NCI-H1048 (cell line): ENCODE measurements around the gene OSBPL6.

ENCODE experiments used
- DNase-seq: peaks from one replicate; lab custom pipeline; 2025; lab: John Stamatoyannopoulos, UW

Gene OSBPL6

DNA sequence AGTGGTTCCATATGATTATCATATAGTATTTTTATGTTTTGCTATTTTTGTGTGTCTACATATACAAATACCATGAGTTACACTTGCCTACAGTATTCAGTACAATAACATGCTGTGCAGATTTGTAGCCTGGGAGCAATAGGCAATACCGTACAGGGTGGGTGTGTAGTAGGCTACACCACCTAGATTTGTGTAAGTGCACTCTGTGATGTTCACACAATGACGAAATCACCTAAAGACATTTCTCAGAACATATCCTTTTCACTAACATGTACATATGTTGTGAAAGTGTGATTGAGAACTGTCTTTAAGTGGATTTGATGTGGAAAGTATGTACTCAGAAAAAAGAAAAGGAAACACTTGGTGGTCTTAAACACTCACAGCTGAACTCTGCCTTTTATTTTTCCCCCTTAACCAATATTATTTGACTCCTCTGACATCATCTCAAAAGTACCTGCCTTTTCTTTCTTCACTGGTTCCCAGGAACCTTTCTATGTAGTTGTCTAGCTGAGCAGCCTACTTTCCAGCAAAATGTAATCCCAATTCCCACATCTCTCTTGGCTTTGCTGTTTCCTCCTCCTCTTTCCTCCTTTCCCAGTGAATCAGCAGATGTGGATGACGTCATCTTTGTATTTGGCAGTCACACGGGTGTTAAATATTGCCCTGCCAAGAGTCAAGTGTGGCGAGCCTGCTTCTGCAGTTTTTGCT is 47.7 kb downstream of the OSBPL6 start:
- DNase-seq = no peak

DNA sequence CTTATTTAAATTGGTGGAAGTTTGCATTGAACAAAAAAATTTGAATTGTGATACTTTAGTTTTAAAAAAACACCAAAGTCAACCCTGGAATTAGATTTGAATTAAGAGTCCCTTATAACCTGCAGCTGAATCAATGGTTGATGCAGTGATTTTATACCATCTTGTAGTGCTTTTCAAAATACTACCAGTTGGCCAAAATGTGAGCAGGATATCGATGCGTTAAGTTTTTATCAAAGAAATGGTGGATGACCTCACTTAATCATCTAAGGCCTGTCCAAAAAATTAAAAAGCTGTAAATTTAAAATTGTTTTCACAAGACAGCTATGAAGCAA is 48.2 kb downstream of the OSBPL6 start:
- DNase-seq = no peak

DNA sequence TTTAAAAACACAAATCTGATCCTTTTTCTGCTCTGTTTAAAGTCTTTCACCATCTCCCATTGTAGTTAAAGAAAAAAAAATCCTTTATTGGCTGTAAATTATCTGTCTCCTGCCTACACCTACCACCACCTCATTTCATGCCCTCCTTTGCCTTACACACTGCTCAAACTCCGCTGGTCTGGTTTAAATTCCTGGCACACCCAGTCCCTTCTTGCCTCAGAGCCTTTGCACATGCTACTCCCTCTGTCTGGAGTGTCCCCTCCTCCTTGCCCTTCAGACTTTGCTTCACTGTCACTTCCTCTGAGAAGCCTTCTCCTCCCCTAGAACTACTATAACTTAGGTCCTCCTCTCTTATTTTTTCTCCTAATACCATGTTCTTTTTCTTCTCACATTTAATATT is 49.6 kb downstream of the OSBPL6 start:
- DNase-seq = no peak

DNA sequence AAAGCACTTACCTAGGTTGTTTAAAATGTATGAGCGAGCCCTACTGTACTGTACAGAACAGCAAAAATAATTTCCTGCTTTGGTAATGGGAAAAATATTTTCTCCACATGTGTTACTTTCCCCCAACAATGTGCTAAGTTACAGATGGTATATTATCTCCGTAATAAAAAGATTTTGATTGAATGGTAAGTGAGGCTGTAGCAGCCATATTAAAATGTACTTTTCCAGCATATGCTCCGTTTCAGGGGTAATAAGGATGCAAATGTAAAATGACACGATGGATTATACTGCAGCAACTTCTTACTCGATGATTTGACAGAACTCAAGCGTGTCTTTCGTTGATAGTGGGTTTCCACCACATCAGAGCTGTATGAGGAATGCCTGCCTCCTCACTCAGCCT is 50.5 kb downstream of the OSBPL6 start:
- no peak for DNase-seq

DNA sequence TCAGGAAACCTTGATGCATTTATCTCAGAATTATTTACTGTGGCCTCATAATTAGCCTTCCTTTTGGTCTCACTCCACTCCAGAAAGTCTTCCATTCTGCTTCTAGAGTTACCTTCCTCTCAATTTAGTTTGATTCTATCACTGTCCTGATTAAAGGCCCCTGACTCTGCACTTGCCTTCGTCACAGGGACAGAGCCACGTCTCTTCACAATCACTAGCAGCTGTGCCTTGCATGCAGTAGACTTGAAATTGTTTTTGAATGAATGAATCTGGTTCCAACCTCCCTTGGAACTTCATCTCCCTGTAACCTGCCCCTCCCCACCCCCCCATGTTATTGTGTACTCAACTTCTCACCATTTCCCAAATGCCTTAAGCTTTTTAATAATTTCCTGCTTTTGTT is 52.4 kb downstream of the OSBPL6 start:
- DNase-seq = no peak

DNA sequence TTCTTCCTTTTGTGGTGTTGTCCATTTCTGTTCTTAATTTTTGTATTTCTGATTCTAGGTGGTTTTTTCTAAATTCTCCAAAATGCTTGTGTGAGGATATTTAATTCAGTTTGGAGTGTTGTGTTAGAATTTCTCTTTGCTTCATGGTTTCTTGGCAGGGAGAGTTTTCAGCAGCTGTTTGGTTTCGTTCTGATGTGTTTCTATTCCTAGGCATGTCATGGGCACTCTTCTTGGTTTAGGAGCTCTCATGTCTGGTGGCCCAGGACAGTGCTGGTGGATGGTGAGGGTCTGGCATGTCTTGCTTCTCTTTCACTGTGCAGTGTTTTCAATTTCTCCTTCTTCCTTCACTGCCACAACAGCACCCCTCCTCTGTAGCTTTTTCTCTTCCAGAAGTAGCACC is 52.9 kb downstream of the OSBPL6 start:
- no peak for DNase-seq

DNA sequence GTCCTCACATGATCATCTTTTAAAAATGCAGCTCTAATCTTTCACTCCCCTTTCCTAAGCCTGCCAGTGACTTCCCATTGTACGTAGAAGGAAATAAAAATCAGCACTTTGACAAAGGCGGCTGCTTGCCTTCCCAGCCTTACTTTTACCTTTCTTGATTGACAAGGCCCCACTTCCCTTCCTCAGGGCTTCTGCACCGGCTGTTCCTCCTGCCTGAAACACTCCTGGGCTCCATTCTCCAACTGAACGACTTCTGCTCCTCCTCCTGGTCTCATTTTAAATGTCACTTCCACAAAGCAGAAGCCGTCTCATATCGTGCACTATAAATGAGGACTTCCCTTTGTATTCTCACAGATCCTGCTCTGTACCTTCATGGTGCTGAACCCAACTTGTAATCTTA is 56.1 kb downstream of the OSBPL6 start:
- DNase-seq = no peak

DNA sequence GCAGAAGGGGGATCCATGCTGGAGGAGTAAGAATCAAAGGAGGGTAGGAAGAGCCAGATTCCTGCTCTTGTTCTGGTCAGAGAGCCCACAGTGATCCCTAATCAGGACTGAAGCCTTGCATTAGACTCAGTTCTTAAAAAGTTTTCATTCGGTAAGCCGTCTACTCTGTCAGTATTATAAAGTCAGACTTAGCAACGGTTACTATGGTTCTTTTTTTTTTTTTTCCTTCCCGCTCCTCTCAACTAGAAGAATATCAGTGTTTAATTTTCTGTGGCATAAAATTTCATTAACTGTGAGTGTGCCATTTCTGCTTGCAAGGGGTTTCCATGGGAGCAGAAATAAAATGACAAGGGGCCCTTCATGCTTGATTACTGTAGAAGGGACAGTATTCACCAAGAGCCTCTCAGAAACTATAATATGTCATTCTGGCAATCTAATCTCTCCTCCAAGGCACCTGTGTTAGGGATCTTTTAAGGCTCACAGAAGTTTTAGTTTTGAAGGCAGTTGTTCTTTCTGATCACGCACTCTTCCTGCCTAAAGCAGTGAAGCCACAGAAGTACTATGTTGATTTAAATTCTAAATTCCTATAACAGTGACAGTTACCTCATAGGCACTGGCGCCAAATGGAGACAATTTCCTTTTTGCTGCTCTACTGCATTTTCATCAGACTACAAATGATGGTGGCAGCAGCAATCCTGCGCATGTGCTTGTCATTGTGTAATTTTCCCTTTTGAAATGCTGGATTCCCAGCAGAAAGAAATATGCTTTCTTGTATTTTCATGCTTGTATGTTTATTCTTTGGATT is 57.0 kb downstream of the OSBPL6 start:
- DNase-seq = no peak

DNA sequence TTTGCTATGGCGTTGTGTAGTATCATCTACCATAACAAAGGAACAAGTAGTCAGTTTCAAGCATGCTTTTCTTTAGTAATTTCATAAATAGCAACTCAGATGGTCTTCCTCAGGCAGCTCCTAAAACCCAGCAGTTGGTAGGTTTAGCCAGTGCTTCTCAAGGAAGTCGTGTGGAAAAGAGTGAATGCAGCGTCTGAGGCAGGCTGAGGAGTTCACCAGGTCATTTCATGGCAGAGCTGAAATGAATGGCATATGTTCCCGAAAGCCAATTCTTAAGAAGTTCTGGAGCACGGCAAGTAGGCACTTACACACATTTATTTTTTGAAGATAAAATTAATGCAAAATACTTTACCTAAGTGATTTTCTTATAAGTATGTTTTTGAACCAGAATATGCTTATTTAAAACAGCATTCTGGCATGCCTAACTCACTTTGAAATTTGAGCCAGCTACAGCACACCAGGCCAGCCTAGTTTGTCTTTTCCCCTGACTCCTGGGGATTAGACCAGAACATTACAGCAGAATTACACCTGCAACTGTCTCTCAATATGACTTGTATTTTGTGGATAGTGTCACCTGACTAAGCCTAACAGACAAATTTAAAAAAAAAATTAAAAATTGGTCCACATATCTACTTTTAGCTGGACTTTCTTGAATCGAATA is 62.2 kb downstream of the OSBPL6 start:
- DNase-seq = no peak

DNA sequence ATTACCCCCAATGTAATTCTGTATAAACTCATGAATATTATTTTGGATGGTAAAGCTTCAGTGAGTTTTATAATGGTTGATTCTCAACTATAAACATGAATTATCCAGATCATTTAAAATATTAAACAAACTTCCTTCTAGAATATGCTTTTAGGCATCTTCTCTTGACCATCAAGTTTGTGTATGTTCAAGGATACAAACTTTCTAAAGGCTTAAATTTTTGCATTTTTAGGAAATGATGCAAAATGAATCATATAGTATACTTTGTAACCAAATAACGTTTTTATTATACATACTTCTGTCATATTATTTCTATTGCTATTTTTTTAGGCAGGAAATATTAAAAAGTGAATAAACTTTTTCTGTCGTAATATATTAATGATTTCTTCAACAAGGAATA is 62.8 kb downstream of the OSBPL6 start:
- DNase-seq = no peak

DNA sequence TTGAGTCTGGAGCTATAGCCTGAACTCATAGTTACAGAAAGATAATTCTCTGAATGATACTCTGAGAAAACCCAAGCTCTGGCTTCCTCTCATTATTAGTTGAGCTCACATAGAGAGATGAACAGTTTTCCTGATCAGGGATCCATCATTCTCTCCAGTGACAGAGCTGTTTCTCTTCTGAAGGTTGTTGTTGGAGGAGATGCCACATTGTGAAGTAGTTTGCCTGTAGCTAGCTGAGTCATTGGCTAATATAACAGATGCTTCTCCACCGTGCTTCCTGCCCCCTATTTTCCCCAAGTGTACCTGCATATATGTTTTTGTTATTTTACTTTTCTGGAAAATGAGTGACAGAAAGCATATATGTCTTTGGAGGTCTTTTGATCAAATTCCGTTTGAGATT is 64.6 kb downstream of the OSBPL6 start:
- no peak for DNase-seq

DNA sequence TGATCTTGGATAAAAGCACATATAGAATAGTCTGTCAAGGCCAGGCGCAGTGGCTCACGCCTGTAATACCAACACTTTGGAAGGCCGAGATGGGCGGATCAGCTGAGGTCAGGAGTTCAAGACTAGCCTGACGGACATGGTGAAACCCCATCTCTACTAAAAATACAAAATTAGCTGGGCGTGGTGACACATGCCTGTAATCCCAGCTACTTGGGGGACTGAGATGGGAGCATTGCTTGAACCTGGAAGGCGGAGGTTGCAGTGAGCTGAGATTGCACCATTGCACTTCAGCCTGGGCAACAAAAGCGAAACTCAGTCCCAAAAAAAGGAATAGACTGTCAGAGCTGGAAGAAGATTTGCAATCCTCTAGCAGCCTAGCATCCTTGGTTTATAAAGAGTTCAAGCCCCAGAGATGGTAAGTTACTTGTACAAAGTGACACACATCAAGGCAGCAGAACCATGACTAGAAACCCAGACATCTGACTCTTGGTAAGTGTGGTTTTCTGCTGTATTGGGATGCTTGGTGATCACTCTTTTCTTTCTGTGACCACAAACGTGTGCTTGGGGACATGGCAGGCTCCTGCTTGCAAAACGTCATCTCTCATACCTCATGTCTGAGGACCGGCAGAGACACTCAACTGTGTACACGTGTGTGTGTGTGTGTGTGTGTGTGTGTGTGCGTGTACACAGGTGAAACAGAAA is 69.0 kb downstream of the OSBPL6 start:
- no peak for DNase-seq

DNA sequence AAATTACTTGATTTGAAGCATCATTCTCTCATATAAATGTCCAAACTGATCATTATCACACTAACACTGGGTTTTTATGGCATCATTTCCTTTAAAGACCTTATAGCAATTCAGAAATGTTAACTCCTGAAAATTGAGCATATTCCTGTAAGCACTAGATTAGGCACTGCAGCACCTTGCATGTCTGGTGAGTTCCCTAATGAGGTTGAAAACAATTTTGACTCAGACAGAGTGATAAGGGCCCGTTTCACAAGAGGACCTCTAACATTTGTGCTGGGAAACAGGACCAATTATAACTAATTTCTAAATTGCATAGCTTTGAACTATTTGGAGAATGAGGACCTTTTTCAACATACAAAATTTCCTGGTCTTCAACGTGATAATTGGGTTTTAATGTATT is 69.9 kb downstream of the OSBPL6 start:
- DNase-seq = no peak

DNA sequence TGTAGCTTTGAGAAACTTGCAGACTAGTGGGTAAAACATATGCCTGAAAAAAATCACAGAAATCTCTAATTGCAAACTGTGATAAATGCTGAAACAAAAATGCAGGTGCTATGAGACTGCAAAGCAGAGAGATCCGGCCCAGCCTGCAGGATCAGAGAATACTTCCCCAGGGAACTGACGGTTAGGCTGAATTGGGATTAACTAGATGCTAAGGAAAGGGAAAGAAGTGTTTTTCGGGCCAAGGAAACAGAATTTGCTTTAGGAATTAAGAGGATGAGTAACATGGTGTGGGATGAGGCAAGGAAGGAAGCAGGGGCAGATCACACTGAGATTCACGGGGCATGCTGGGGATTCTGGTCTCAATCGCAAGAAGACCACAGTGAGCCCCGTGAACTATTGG is 71.5 kb downstream of the OSBPL6 start:
- no peak for DNase-seq

DNA sequence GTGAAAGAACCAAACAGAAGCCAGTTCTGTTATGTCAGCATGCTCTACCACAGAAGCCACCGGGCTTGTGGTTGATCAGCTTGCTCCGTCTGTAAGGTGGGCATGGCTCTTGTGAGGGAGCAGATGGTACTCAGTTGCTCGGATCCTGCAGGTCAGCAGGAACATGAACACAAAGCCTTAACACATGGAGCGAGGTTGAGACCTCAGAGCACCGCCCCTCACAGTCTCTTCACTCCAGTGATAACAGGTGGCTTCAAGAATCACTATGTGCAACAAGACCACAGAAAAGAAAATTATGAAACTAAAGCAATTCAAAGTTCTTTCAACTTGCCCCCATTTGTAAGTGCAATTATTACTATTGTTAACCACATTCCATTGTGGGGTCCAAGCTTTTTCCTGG is 72.1 kb downstream of the OSBPL6 start:
- DNase-seq = no peak

DNA sequence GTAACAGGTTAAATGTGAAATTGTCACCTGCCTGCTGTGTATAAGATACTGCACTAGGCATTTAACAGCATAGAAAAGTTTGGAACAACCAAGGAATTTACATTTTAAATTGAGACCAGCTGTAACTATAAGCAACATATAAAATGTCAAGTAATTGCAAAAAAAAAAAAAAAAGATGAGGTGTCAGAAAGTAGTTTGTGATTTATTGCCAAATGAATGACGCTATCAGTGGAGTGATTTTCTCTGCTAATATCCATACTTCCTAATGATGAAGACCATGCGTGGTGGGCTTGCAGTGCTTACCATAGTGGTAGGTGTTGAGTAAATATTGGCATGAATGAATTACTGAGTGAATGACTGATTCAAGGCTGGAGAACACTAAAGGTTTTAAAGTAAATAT is 73.3 kb downstream of the OSBPL6 start:
- no peak for DNase-seq

DNA sequence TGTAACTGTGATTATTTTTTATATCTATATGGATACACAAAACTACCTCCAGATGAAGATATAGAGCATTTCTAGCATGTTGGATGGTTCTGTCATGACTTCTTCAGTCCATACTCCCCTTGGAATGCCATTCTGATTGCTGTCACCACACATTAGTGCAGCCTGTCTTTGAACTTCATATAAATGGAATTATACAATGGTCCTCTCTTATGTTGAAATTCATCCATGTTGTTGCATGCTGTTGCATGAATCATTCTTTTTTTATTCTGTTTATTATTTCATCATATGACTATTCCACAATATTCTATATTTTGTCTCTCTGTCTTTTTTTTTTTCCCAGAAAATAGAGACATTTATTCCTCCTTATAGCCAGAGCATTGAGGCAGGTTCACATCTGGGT is 74.1 kb downstream of the OSBPL6 start:
- no peak for DNase-seq

DNA sequence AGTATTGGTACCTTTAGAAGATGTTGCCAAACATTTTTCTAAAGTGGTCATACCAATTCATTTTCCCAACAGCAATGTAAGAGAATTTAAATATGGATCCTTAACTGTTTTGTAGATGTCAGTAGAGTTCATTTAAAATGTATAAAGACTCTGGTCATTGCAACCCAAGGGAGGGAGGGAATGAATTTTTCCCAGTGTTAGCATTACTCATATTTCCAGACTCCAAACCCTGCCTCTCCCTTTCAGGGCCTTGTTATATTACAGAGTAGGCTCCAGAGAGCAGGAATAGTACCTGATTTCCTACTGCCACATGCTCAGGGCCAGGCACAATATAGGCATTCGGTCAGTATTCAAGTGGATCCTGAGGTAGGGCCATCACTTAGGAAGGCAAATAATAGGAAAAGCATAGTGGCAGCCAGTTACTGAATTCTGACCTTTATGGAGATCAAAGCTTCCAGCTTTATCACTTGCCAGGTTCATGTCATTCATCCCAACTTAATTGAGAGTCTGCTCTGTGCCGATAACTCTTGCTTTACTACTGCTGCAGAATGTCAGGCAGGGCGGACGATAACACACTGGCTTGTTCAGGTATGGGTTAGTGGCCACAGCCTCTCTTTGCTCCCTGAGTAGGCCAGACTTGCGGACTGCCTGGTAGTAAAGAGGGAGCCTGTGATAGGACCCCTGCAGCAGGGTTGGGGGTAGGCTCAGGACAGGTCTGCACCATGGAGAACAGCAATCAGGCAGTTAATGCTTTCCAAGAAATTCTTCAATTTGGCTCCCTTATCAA is 75.3 kb downstream of the OSBPL6 start:
- no peak for DNase-seq

DNA sequence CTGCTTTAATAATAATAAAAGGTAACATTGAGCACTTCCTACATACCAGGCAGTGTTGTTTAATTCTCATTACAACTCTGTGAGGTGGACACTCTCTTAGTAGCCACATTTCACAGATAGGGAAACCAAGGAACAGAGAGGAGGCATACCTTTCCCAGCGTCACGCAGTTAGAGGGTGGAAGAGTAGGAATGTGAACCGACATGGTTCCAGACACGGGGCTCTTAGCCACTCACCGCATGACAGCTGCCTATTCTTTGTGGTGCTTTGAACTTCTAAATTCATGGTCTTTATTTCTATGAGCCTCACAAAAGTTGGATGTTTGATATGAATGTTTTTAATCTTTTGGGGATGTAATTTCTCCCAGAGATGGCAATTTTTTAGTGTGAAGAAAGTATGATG is 76.0 kb downstream of the OSBPL6 start:
- DNase-seq = no peak

DNA sequence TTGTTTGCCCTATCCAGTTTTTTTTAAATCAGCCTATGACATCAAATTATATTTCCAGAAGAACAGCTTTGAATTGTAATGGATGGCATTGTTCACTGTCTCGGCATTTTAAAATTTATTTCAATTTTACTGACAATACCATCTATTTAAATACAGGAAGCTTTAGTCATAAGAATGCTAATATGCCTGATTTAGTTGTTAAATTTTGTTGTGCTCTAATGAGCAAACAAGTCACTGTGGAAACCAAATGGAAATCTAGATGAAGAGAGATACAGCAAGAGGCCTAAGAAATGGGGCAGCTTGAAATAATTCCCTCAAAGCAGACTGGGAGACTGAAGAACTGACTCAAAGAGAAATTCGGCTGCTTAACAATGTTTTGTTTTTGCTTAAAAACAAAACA is 76.8 kb downstream of the OSBPL6 start:
- DNase-seq = no peak

DNA sequence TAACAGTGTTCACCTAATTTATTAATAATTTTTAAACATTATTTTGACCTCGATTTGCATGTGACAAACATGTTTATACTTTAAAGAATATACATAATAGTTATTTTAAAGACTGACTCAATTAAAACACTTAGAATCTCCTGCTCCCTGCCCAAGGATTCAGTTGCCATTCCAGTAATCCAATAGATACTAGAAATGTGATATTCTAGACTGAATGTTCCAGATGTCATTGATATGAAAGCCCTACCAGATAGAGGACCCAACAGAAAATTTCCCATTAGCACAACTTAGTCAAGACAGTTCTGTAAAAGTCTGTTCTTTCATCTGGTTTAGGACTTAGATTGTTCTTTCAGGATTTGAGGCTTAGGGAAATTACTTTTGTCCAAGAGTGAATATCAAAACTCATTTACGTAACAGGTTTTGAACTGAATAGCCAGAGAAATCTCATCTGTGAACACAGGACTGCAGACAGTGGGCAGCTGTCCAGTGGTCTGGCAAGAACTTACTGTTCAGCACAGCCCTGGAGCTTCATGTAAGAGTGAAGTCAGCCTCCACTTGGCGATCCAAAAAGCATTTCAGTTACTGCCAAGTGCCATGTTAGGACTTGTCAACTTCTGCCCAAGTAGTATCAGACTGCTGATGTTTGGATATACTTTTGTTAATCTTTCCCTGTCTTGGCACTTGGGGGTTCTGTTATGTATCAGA is 77.5 kb downstream of the OSBPL6 start:
- DNase-seq = no peak
